Adrenal gland (tissue), 12 donors: Measurements from ENCODE around the gene ST3GAL3. TPM values are rescaled to one million over a fixed set of nuclear protein-coding genes. Genes with fewer than 3 reads are reported as not detected.
A peak's percentile ranks its signal among the peaks of the same experiment; 100 is the strongest.

ENCODE experiments used
- DNase-seq, 7 donors: peaks; one replicate each; pipeline ENCODE4 v3.0.0-alpha.2; 2019 to 2020
- H3K27ac ChIP-seq, 5 donors: fragments of 200-600 bp; sonication (generic) in 4 of 5; 1 replicate in 3 of 5; 2 replicates in 2 of 5; pipeline versions ENCODE4 v1.5.1 to v1.8.0; 2016 to 2020; ENCODE audit warnings: mild to moderate bottlenecking in 1 of 5
- H3K27me3 ChIP-seq: fragments of 200-600 bp; 2 replicates; pipeline ENCODE4 v1.8.0; 2021
- H3K36me3 ChIP-seq, 2 donors: fragments of 200-600 bp; replicated peaks in 1 of 2; 1 replicate in 1 of 2; 2 replicates in 1 of 2; pipeline versions ENCODE4 v1.5.1 to v1.8.0; 2018 to 2022
- H3K4me1 ChIP-seq, 2 donors: fragments of 200-600 bp; replicated peaks in 1 of 2; 1 replicate in 1 of 2; 2 replicates in 1 of 2; pipeline versions ENCODE4 v1.5.1 to v1.8.0; 2018 to 2021
- H3K4me3 ChIP-seq, 4 donors: fragments of 200-600 bp; sonication (generic) in 3 of 4; one replicate each; pipeline ENCODE4 v1.5.1; 2016 to 2018
- H3K9me3 ChIP-seq, 3 donors: fragments of 200-600 bp; sonication (generic) in 1 of 3; replicated peaks in 1 of 3; 1 replicate in 2 of 3; 2 replicates in 1 of 3; pipeline versions ENCODE4 v1.5.1 to v1.8.0; 2016 to 2021
- POLR2A ChIP-seq, 2 donors: fragments of 450-650 bp; IDR thresholded peaks; one replicate each; pipeline ENCODE4 v1.6.1; 2017; ENCODE audit warnings: antibody characterized with exemption in 2 of 2, mild to moderate bottlenecking in 2 of 2, moderate library complexity in 1 of 2
- WGBS, 4 donors: extraction: QIAGEN DNeasy Blood & Tissue Kit in 2 of 4; methylation state at CpG; one replicate each; pipeline versions ENCODE4 v1.1.5 to v1.1.7; 2013 to 2017; 5-methylcytosine and 5-hydroxymethylcytosine counted together
- intact Hi-C, 2 donors: fragments of 100-400 bp; cut with DNase I; formaldehyde crosslinking; loops; one replicate each; pipeline versions ENCODE4 v1.14.1 to v1.15.0; 2022 to 2023
- microRNA-seq, 3 donors: library from miRNA; unstranded; fragments of <30 nt; microRNA quantifications; one replicate each; pipeline ENCODE4, GENCODE V29; 2017 to 2020
- polyA plus RNA-seq, 3 donors: library from polyadenylated mRNA; stranded (reverse); fragments of 200-250 nt in 2 of 3; fragments of 350-450 nt in 1 of 3; fragmentation: Illumina TruSeq in 1 of 3; extraction: RNeasy Lipid Tissue Mini Kit (QIAGEN cat#74804) in 1 of 3; gene quantifications; one replicate each; pipeline ENCODE4 v1.2.3, GENCODE V29; 2013 to 2014
- small RNA-seq, 2 donors: library from RNA; depleted of rRNA; stranded (forward); fragments of <200 nt; gene quantifications; one replicate each; pipeline ENCODE3, GENCODE V24; 2016
- total RNA-seq, 9 donors: library from RNA; depleted of rRNA in 4 of 9; stranded (reverse); fragments of >200 nt in 4 of 9; fragments of 120-200 nt in 1 of 9; fragmentation: NEBNext Ultra II Directional in 1 of 9; extraction: Animal tissue kit (Norgen Biotek cat#: 25700) in 1 of 9; gene quantifications; one replicate each; pipeline versions ENCODE4 v1.1.0 to v1.2.4, GENCODE V29; 2013 to 2023
- TF ChIP-seq, protein P1 (sequence below), 6 experiments: fragments of 450-650 bp in 4 of 6; fragments of 200-600 bp in 2 of 6; sonication (generic) in 1 of 6; IDR thresholded peaks; 1 replicate in 5 of 6; 2 replicates in 1 of 6; pipeline versions ENCODE4 v1.5.1 to v1.8.0; 2016 to 2021; ENCODE audit warnings: antibody characterized with exemption in 6 of 6, mild to moderate bottlenecking in 2 of 6, moderate library complexity in 1 of 6
- donor health status: healthy with polysubstance abuse.
- donor health status: Bipolar disorder and iron deficiency.
- donor health status: DM: yes; HTN: yes; CAD: no.
- donor health status: DM: no; HTN: no; CAD: no.
- donor health status: DM: no; HTN: no; CAD: no.
- donor health status: DM: yes; HTN: yes; CAD: no.

Gene ST3GAL3
- total and polyA plus RNA-seq, 12 donors, result 15.6 to 47.5 (median 27.7) TPM

DNA sequence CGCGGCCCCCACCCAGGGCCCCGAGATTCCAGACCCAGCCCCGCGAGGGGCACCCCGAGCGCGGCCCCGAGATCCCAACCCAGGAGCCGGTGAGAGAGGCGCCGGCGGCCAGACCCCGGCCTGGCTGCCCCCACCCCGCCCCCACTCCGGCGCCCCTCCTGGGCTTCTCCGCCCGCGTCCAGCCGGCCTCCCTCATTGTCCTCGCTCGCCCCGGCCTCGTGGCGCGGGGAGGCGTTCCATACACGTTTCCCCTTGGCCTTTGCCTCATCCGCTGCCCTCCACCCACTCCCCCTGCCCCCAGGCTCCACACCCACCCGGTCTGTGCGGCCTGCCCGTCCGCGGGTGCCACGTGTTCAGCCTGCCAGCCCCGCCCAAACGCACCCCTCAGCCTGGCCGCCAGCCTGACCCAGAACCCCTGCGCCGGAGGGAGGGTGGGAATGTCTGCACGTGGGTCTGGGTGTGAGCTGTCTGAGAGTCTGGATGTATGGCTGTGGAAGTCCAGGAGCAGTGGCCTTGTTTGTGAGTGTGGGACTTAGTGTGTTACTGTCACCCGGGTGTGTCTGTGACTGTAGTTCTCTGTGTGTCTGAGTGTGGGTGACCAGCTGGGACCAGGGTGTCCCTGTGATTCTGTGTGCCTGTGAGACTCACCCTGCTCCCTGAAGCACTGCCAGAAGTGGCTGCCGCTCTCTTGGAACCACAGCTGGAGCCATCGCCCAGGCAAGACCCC lies 272.4 kb downstream of the ST3GAL3 start:
- peaks cover 0 to 20% of the 10 kb centered on the region in 2 donors for H3K36me3 ChIP-seq
- peaks cover 18 to 40% of the 10 kb centered on the region in 2 donors for H3K4me1 ChIP-seq
- peak overlapping the region in 1 of 5 donors; percentile 26 for H3K27ac ChIP-seq
- H3K4me3 ChIP-seq, result peak overlapping the region in 2 of 4 donors; percentile 72 to 88
- WGBS, 4 donors, result 0 to 3% (median 2%) methylated on average over 1 to 45 of the region's 45 CpGs
- intact Hi-C loops, result no loop called here
- H3K9me3 ChIP-seq, result no peaks in the 10 kb centered on the region
- peak; percentile 49 to 70 (median 56) for DNase-seq
- TF ChIP-seq, protein P1, sequence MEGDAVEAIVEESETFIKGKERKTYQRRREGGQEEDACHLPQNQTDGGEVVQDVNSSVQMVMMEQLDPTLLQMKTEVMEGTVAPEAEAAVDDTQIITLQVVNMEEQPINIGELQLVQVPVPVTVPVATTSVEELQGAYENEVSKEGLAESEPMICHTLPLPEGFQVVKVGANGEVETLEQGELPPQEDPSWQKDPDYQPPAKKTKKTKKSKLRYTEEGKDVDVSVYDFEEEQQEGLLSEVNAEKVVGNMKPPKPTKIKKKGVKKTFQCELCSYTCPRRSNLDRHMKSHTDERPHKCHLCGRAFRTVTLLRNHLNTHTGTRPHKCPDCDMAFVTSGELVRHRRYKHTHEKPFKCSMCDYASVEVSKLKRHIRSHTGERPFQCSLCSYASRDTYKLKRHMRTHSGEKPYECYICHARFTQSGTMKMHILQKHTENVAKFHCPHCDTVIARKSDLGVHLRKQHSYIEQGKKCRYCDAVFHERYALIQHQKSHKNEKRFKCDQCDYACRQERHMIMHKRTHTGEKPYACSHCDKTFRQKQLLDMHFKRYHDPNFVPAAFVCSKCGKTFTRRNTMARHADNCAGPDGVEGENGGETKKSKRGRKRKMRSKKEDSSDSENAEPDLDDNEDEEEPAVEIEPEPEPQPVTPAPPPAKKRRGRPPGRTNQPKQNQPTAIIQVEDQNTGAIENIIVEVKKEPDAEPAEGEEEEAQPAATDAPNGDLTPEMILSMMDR (IDR thresholded peaks at IDR 0.05), result no peak
- TF ChIP-seq POLR2A (IDR thresholded peaks at IDR 0.05), result no peak
- no peaks in the 10 kb centered on the region for H3K27me3 ChIP-seq

DNA sequence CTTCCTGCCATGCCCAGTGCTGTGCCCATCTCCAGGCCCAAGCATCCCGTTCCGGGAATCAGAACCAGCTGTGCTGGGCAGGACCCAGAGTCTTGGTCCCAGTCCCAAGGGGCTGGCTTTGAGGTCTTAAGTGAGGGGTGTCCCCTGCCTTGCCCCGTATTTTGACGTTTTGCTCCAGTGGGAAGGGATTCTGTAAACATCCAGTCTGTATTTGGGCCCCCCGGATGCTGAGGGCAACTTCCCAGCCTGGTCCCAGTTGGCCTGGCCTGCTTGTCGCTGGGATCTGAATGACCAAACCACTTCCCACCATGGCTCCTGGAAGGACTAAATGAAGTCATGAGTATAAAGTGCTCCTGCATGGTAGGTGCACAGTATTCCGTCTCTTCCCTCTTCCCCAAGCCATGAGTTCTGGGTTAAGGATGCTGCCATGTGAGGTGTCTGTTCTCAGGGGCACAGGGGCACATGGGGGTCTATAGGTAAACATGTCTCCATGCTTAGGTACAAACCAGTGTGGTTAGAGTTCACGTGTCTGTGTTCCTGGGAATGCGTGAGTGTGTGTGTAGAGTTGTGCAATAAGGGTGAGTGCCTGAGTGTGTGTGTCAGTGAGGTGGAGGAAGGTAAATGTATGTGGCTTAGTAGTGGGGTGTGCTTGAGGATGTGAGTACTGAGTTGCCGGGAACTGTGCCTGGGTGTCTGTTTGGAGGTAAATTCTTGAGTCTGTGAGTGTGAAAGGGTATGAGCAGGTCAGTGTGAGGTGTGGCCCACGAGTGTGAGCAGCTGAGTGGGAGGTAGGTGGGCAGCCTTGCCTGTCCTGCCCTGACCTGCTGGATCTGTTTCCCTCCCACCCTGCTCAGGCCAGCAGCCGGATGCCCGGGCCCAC lies 273.2 kb downstream of the ST3GAL3 start:
- peaks cover 18 to 39% of the 10 kb centered on the region in 2 donors for H3K4me1 ChIP-seq
- H3K4me3 ChIP-seq, result peak overlapping the region in 1 of 4 donors; percentile 88
- no peak for TF ChIP-seq POLR2A (IDR thresholded peaks at IDR 0.05)
- TF ChIP-seq, protein P1 (IDR thresholded peaks at IDR 0.05), result no peak
- no peak for DNase-seq
- no peaks in the 10 kb centered on the region for H3K27me3 ChIP-seq
- intact Hi-C loops, result no loop called here
- no peaks in the 10 kb centered on the region for H3K9me3 ChIP-seq
- H3K27ac ChIP-seq, result peak overlapping the region in 1 of 5 donors; percentile 26
- 72 to 84% (median 77%) methylated on average over 9 to 13 of the region's 13 CpGs for WGBS, 4 donors
- peaks cover 0 to 20% of the 10 kb centered on the region in 2 donors for H3K36me3 ChIP-seq

Small RNAs within 50 kb of the gene (microRNA-seq; reads per million reads assigned to microRNA genes)
- gene MIR6079, result 0 reads per million in 3 donors

Small RNAs within 50 kb of the gene (small RNA-seq; reads per million reads assigned to genes)
- gene AL451062.2 (0 reads per million in 2 donors), gene RF00026 (0 reads per million in 2 donors)

Other genes starting within 250 kb of the ST3GAL3 start
- 10 to 100 TPM in 8 of 9 donors, 1 to 10 TPM in 1; 9.2 to 92.0 (median 40.7) TPM for gene PTPRF, start 176.7 kb upstream of the ST3GAL3 start, total RNA-seq
- gene PTPRF, start 176.7 kb upstream of the ST3GAL3 start, polyA plus RNA-seq, result 10 to 100 TPM; 10.5 to 21.0 (median 19.9) TPM
- gene KDM4A, start 57.4 kb upstream of the ST3GAL3 start, total RNA-seq, result 10 to 100 TPM; 37.0 to 73.8 (median 50.4) TPM
- gene KDM4A, start 57.4 kb upstream of the ST3GAL3 start, polyA plus RNA-seq, result 10 to 100 TPM; 15.1 to 36.2 (median 17.9) TPM
- 1 to 10 TPM in 2 of 9 donors, under 1 TPM in 6, not detected in 1; 0.23 to 1.3 (median 0.71) TPM for gene ARTN, start 226.3 kb downstream of the ST3GAL3 start, total RNA-seq
- 1 to 10 TPM in 2 of 3 donors, under 1 TPM in 1; 0.37 to 4.9 (median 2.8) TPM for gene ARTN, start 226.3 kb downstream of the ST3GAL3 start, polyA plus RNA-seq
- gene IPO13, start 239.4 kb downstream of the ST3GAL3 start, total RNA-seq, result 10 to 100 TPM; 32.2 to 42.1 (median 36.4) TPM
- gene IPO13, start 239.4 kb downstream of the ST3GAL3 start, polyA plus RNA-seq, result 10 to 100 TPM; 35.3 to 78.1 (median 54.5) TPM